H9 (cell line): Measurements from ENCODE around the gene CCDC71. TPM values are rescaled to one million over a fixed set of nuclear protein-coding genes. Genes with fewer than 3 reads are reported as not detected.

Source experiments
- DNase-seq: peaks from one replicate; pipeline ENCODE4 v3.0.0-alpha.2; 2017
- H2AFZ ChIP-seq: one replicate; pipeline ENCODE4 v1.6.1; 2013; ENCODE audit warnings: mild to moderate bottlenecking, low read length, control low read depth, moderate library complexity
- H2AK5ac ChIP-seq: 2 replicates; pipeline ENCODE4 v1.6.1; 2013; ENCODE audit warnings: low read length, control low read depth, mixed read lengths; ENCODE audit not compliant: insufficient read length
- H2BK120ac ChIP-seq: one replicate; pipeline ENCODE4 v1.6.1; 2013; ENCODE audit warnings: low read depth, mild to moderate bottlenecking, low read length, control low read depth, inconsistent platforms; ENCODE audit not compliant: poor library complexity, severe bottlenecking
- H2BK12ac ChIP-seq: 2 replicates; pipeline ENCODE4 v1.6.1; 2013; ENCODE audit warnings: low read length, control low read depth, mixed read lengths, low read depth; ENCODE audit not compliant: insufficient read length
- H2BK15ac ChIP-seq: 2 replicates; pipeline ENCODE4 v1.6.1; 2013; ENCODE audit warnings: low read depth, low read length, control low read depth
- H2BK20ac ChIP-seq: one replicate; pipeline ENCODE4 v1.6.1; 2013; ENCODE audit warnings: low read depth, mild to moderate bottlenecking, low read length, control low read depth, inconsistent platforms; ENCODE audit not compliant: poor library complexity, severe bottlenecking
- H2BK5ac ChIP-seq: 2 replicates; pipeline ENCODE4 v1.6.1; 2013; ENCODE audit warnings: low read length, control low read depth, mixed read lengths; ENCODE audit not compliant: insufficient read length
- H3K14ac ChIP-seq: 2 replicates; pipeline ENCODE4 v1.6.1; 2013; ENCODE audit warnings: low read length, control low read depth; ENCODE audit not compliant: insufficient read depth
- H3K18ac ChIP-seq: 2 replicates; pipeline ENCODE4 v1.6.1; 2013; ENCODE audit warnings: low read depth, mild to moderate bottlenecking, mixed read lengths, low read length, control low read depth; ENCODE audit not compliant: insufficient read length
- H3K23ac ChIP-seq: 2 replicates; pipeline ENCODE4 v1.6.1; 2013; ENCODE audit warnings: low read length, control low read depth, mixed read lengths, low read depth; ENCODE audit not compliant: insufficient read length
- H3K23me2 ChIP-seq: 2 replicates; pipeline ENCODE4 v1.6.1; 2013; ENCODE audit warnings: low read depth, mild to moderate bottlenecking, mixed read lengths, low read length, control low read depth; ENCODE audit not compliant: insufficient read length, poor library complexity, severe bottlenecking
- H3K27ac ChIP-seq: 2 replicates; pipeline ENCODE4 v1.5.1; 2013; ENCODE audit warnings: low read length, control low read depth, mixed read lengths, low read depth; ENCODE audit not compliant: insufficient read length
- H3K27me3 ChIP-seq: 2 replicates; pipeline ENCODE4 v1.6.1; 2013; ENCODE audit warnings: low read length, control low read depth, inconsistent platforms; ENCODE audit not compliant: insufficient read depth
- H3K4ac ChIP-seq: 2 replicates; pipeline ENCODE4 v1.6.1; 2013; ENCODE audit warnings: low read depth, mild to moderate bottlenecking, control low read depth, inconsistent platforms, low read length, moderate library complexity
- H3K4me1 ChIP-seq: 2 replicates; pipeline ENCODE4 v1.6.1; 2013; ENCODE audit warnings: low read length, control low read depth, inconsistent platforms; ENCODE audit not compliant: insufficient read depth
- H3K4me2 ChIP-seq: 2 replicates; pipeline ENCODE4 v1.6.1; 2013; ENCODE audit warnings: low read length, control low read depth, mixed read lengths; ENCODE audit not compliant: insufficient read length, insufficient read depth
- H3K56ac ChIP-seq: 2 replicates; pipeline ENCODE4 v1.6.1; 2013; ENCODE audit warnings: low read depth, mild to moderate bottlenecking, mixed read lengths, low read length, control low read depth; ENCODE audit not compliant: insufficient read length
- H3K79me1 ChIP-seq: 2 replicates; pipeline ENCODE4 v1.6.1; 2013; ENCODE audit warnings: low read depth, mild to moderate bottlenecking, moderate library complexity, low read length, control low read depth, inconsistent platforms; ENCODE audit not compliant: insufficient read depth, poor library complexity, severe bottlenecking
- H3K79me2 ChIP-seq: 2 replicates; pipeline ENCODE4 v1.6.1; 2013; ENCODE audit warnings: low read length, control low read depth, inconsistent platforms; ENCODE audit not compliant: insufficient read depth
- H3K9ac ChIP-seq: 2 replicates; pipeline ENCODE4 v1.6.1; 2013; ENCODE audit warnings: low read length, control low read depth, mixed read lengths; ENCODE audit not compliant: insufficient read length; ENCODE audit errors: extremely low read depth
- H3K9me3 ChIP-seq: one replicate; pipeline ENCODE4 v1.6.1; 2013; ENCODE audit warnings: low read depth, low read length, inconsistent platforms; ENCODE audit not compliant: control insufficient read depth
- H3T11ph ChIP-seq: one replicate; pipeline ENCODE4 v1.6.1; 2013; ENCODE audit warnings: mild to moderate bottlenecking, low read length, control low read depth, inconsistent platforms
- H4K20me1 ChIP-seq: one replicate; pipeline ENCODE4 v1.6.1; 2013; ENCODE audit not compliant: control insufficient read depth, insufficient read length, insufficient read depth
- H4K5ac ChIP-seq: 2 replicates; pipeline ENCODE4 v1.6.1; 2013; ENCODE audit warnings: low read depth, mild to moderate bottlenecking, mixed read lengths, low read length, control low read depth; ENCODE audit not compliant: insufficient read length
- H4K8ac ChIP-seq: replicated peaks from 2 replicates; pipeline ENCODE4 v1.6.1; 2013; ENCODE audit warnings: low read length, control low read depth, mixed read lengths, low read depth; ENCODE audit not compliant: insufficient read length
- H4K91ac ChIP-seq: 2 replicates; pipeline ENCODE4 v1.6.1; 2013; ENCODE audit warnings: low read depth, mild to moderate bottlenecking, moderate library complexity, mixed read lengths, low read length, control low read depth; ENCODE audit not compliant: insufficient read length
- H3K27ac Mint-ChIP-seq, 3 experiments: 2 replicates in 2 of 3; 3 replicates in 1 of 3; pipeline ENCODE4 v1.8.0; 2020 to 2021; ENCODE audit warnings: mixed read lengths in 3 of 3, mild to moderate bottlenecking in 1 of 3, moderate library complexity in 1 of 3
- H3K27me3 Mint-ChIP-seq: 2 replicates; pipeline ENCODE4 v1.8.0; 2021; ENCODE audit warnings: low read depth, mild to moderate bottlenecking, moderate library complexity, mixed read lengths
- H3K36me3 Mint-ChIP-seq, 3 experiments: 2 replicates in 2 of 3; 3 replicates in 1 of 3; pipeline ENCODE4 v1.8.0; 2020 to 2021; ENCODE audit warnings: low read depth in 3 of 3, mixed read lengths in 3 of 3; ENCODE audit not compliant: insufficient read depth in 1 of 3
- H3K4me1 Mint-ChIP-seq, 2 experiments: 2 replicates each; pipeline ENCODE4 v1.8.0; 2020; ENCODE audit warnings: mixed read lengths in 2 of 2
- H3K4me3 Mint-ChIP-seq, 2 experiments: 2 replicates in 1 of 2; 3 replicates in 1 of 2; pipeline ENCODE4 v1.8.0; 2020 to 2021; ENCODE audit warnings: mild to moderate bottlenecking in 2 of 2, mixed read lengths in 2 of 2, moderate library complexity in 1 of 2
- H3K9me3 Mint-ChIP-seq, 2 experiments: 2 replicates in 1 of 2; 3 replicates in 1 of 2; pipeline ENCODE4 v1.8.0; 2020; ENCODE audit warnings: mild to moderate bottlenecking in 2 of 2, mixed read lengths in 2 of 2, moderate library complexity in 1 of 2
- CTCF ChIP-seq: fragments of 200-600 bp; sonication (generic); conservative IDR thresholded peaks from 3 replicates; pipeline ENCODE4 v1.8.0; 2021; ENCODE audit warnings: antibody characterized with exemption, mild to moderate bottlenecking
- WGBS: extraction: QIAGEN DNeasy Blood & Tissue Kit; methylation state at CpG from one replicate; pipeline ENCODE4 v1.1.7; 2013; ENCODE audit warnings: missing lambda C conversion rate, low lambda C conversion rate, mixed read lengths; ENCODE audit not compliant: insufficient read length; ENCODE audit errors: extremely low coverage; 5-methylcytosine and 5-hydroxymethylcytosine counted together
- total RNA-seq: library from RNA; stranded (reverse); gene quantifications from 2 replicates; pipeline ENCODE4 v1.2.1, GENCODE V29; 2021

Gene CCDC71
- total RNA-seq, 1 experiment from 2014 or later = 27.6 TPM

DNA sequence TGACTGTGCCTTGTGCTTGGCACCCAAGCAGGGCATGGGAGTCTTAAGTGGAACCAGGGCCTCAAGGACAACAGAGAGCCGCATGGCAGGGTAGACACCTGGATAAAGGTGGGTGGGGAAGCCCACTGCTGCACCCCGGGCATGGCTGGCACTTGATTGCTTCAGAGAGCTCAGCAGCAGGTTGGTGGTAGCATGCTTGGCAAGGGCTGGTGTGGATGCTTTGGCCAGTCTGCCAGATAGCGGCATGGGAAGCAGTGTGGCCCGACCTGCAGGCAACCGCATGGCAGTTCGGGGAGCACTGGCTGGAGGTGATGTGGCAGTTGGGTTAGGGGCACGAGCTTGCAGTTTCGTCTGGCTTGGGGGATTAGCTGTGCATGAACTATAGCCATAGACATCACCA lies 2.5 kb downstream of the CCDC71 start:
- H4K91ac ChIP-seq = no peak overlapping the region
- no peak overlapping the region for H3K23ac ChIP-seq
- no peak overlapping the region for H2AFZ ChIP-seq
- H3K23me2 ChIP-seq = peaks cover 15% of the 10 kb centered on the region
- no peaks in the 10 kb centered on the region for H3K9me3 ChIP-seq
- Mint-ChIP-seq H3K4me3 (peak overlapping the region; percentile 22 to 23; a peak in 2 of 5 replicates), H3K36me3 (peaks cover 15 to 22% (median 16%) of the 10 kb centered on the region in 3 experiments), H3K27ac (no peak overlapping the region), H3K4me1 (peaks cover 15 to 19% of the 10 kb centered on the region in 2 experiments), H3K9me3 (no peaks in the 10 kb centered on the region; a peak in 1 of 5 replicates), H3K27me3 (peaks cover 16% of the 10 kb centered on the region)
- H3K27me3 ChIP-seq = no peaks in the 10 kb centered on the region
- H4K5ac ChIP-seq = no peak overlapping the region
- no peak overlapping the region for H3K18ac ChIP-seq
- H3K4ac ChIP-seq = no peak overlapping the region
- H4K8ac ChIP-seq = no peak overlapping the region
- no peak overlapping the region for H3K27ac ChIP-seq
- H4K20me1 ChIP-seq = no peaks in the 10 kb centered on the region
- no peak overlapping the region for H2BK15ac ChIP-seq
- H3K79me1 ChIP-seq = no peaks in the 10 kb centered on the region
- H3K79me2 ChIP-seq = no peaks in the 10 kb centered on the region; the same call in 1 of the 2 replicates
- H3K56ac ChIP-seq = no peak overlapping the region
- H3K9ac ChIP-seq = no peak overlapping the region
- H3K14ac ChIP-seq = no peak overlapping the region
- no peak overlapping the region for H2BK5ac ChIP-seq
- H2BK12ac ChIP-seq = no peak overlapping the region
- H2BK20ac ChIP-seq = no peak overlapping the region
- WGBS = no CpG with 5 or more reads among the region's 8 CpGs
- H3T11ph ChIP-seq = no peak overlapping the region
- no peak for DNase-seq
- no peak overlapping the region for H3K4me2 ChIP-seq
- no peak overlapping the region for H2AK5ac ChIP-seq
- peaks cover 4% of the 10 kb centered on the region; the same call in 1 of the 2 replicates for H3K4me1 ChIP-seq
- no peak for TF ChIP-seq CTCF
- H2BK120ac ChIP-seq = no peak overlapping the region
